BJ (cell line): ENCODE measurements around the gene TNFAIP2. TPM values are rescaled to one million over a fixed set of nuclear protein-coding genes. Genes with fewer than 3 reads are reported as not detected.
"Not testable (repeated sequence)": the region's sequence is repeated elsewhere in the genome, so short reads cannot be mapped to it uniquely, and the experiment has no call there.

Source experiments
- CTCF ChIA-PET: fragments of 350-600 bp; formaldehyde crosslinking; extraction: SDS; loops from one replicate; lab custom pipeline; 2021; ENCODE audit warnings: antibody characterized with exemption, inconsistent platforms; lab: Yijun Ruan, JAX
- POLR2A ChIA-PET: fragments of 300-600 bp; sonication (Branson Sonifier 250); formaldehyde crosslinking; extraction: SDS; loops from one replicate; lab custom pipeline; 2021; ENCODE audit warnings: antibody characterized with exemption; lab: Charles Lee
- DNase-seq: peaks from one replicate; pipeline ENCODE4 v3.0.0-alpha.2; 2011; ENCODE audit warnings: low read depth
- H3K27me3 ChIP-seq: 2 replicates; pipeline ENCODE4 v1.6.0; 2011; ENCODE audit warnings: low read length; ENCODE audit not compliant: control insufficient read depth, insufficient read depth
- H3K36me3 ChIP-seq: 2 replicates; pipeline ENCODE4 v1.5.1; 2011; ENCODE audit warnings: low read length; ENCODE audit not compliant: control insufficient read depth, insufficient read depth
- H3K4me3 ChIP-seq: 2 replicates; pipeline ENCODE4 v1.5.1; 2011; ENCODE audit warnings: low read depth, mild to moderate bottlenecking, control low read depth, low read length
- CTCF ChIP-seq: IDR thresholded peaks from 2 replicates; pipeline ENCODE4 v1.5.1; 2011; ENCODE audit warnings: low read depth, mild to moderate bottlenecking, control low read depth, inconsistent platforms, low read length, moderate library complexity; ENCODE audit not compliant: insufficient read depth
- polyA plus RNA-seq: library from polyadenylated mRNA; depleted of rRNA; stranded (reverse); fragments of >200 nt; gene quantifications from 2 replicates; pipeline ENCODE4 v1.2.3, GENCODE V29; 2011

The TNFAIP2 gene
- polyA plus RNA-seq, 1 experiment, result 28.2 TPM

GRCh38 chr14:103115845-103116572 is 7.3 kb upstream of the TNFAIP2 start:
- H3K36me3 ChIP-seq, result no peaks in the 10 kb centered on the region
- ChIA-PET POLR2A (no interaction called here), CTCF (interaction anchor here (0.7 to 3.0 kb wide), 2 partner anchors 11 to 67 kb away, joined by 3 to 26 read pairs; no protein-coding TSS in a partner anchor)
- no peak for TF ChIP-seq CTCF
- DNase-seq, result no peak
- H3K27me3 ChIP-seq, result no peaks in the 10 kb centered on the region; the same call in 1 of the 2 replicates
- no peak overlapping the region for H3K4me3 ChIP-seq

DNA sequence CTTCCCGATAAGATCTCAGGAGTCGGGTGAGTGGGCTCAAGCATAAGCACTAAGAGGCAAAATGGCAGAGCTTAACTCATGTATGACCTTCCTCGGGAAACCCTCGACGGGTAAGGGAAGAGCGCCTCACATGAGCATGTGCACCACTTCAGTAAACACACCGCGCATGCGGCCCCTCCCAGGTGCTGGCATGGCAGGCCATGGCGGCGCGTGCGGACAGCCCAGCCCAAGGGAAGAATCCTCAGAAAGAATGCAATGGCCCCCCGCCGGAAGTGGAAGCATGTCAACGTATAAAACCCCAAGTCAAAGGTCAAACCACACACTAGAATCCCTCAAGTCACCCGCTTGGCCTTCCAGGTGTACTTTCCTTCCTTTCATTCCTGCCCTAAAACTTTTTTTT is 6.6 kb upstream of the TNFAIP2 start:
- CTCF ChIA-PET, result interaction anchor here (3.0 kb wide), 1 partner anchor 12 kb away, joined by 26 read pairs; no protein-coding TSS in a partner anchor
- Histone ChIP-seq H3K27me3 (no peaks in the 10 kb centered on the region; the same call in 1 of the 2 replicates), H3K36me3 (no peaks in the 10 kb centered on the region), H3K4me3 (no peak overlapping the region)
- no peak for TF ChIP-seq CTCF
- no peak for DNase-seq
- POLR2A ChIA-PET, result no interaction called here

DNA sequence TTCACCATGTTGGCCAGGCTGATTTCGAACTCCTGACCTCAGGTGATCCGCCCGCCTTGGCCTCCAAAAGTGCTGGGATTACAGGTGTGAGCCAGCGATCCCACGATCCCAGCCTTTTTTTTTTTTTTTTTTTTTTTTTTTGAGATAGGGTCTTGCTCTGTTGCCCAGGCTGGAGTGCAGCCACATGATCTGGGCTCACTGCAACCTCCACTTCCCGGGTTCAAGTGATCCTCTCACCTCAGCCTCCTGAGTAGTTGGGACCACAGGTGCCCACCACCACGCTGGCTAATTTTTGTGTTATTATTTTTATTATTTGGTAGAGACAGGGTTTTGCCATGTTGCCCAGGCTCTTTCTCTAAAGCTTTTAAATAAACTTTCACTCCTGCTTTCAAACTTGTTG is 5.8 kb upstream of the TNFAIP2 start:
- CTCF ChIA-PET, result interaction anchor here (1.0 to 2.5 kb wide), 3 partner anchors 8 to 12 kb away, joined by 3 to 9 read pairs (median 3); no protein-coding TSS in a partner anchor

DNA sequence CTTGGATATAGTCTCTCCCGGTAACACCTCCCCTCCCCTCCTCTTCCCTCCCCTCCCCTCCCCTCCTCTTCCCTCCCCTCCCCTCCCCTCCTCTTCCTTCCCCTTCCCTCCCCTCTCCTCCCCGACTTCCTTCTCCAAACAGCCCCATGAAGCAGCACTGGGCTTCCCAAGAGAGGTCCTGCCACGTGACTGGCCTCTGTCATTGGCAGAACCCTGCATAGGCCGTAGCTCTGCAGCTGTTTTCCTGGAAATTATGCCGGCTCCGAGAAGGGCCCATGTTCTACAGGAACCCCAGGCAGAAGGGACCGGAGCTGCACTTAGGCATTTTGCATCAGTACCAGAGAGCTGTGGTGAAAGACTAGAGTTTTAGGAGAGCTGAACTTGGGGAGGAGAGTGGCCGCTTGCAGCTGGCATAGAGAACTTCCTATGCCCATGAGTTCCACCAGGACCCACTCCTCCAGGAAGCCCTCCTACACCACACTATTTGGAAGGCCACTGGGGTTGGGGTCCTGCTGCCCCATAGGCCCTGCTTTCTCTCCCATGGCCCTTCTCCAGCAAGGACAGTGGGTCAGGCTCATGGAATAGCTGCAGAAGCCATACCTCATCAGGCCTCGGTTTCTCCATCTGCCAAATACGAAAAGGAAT is 5.1 kb upstream of the TNFAIP2 start:
- H3K4me3 ChIP-seq, result no peak overlapping the region
- TF ChIP-seq CTCF, result no peak
- no peaks in the 10 kb centered on the region for H3K36me3 ChIP-seq
- CTCF ChIA-PET, result interaction anchor here (0.5 to 2.5 kb wide), 5 partner anchors 8 to 925 kb away, joined by 3 to 9 read pairs (median 3); no protein-coding TSS in a partner anchor
- no peaks in the 10 kb centered on the region; the same call in 1 of the 2 replicates for H3K27me3 ChIP-seq
- POLR2A ChIA-PET, result no interaction called here
- DNase-seq, result no peak

More for the DNA sequence above, 5.8 kb upstream of the TNFAIP2 start:
- H3K36me3 ChIP-seq, DNase-seq, H3K27me3 ChIP-seq, H3K4me3 ChIP-seq, POLR2A ChIA-PET: not testable (repeated sequence)

- CTCF ChIA-PET, result interaction anchor here (0.5 to 2.5 kb wide), 4 partner anchors 9 to 926 kb away, joined by 3 to 9 read pairs (median 3); no protein-coding TSS in a partner anchor
- Histone ChIP-seq H3K36me3 (no peaks in the 10 kb centered on the region), H3K27me3 (no peaks in the 10 kb centered on the region; the same call in 1 of the 2 replicates), H3K4me3 (no peak overlapping the region)
- no peak for DNase-seq
- POLR2A ChIA-PET, result no interaction called here
- no peak for TF ChIP-seq CTCF
Measured at GRCh38 chr14:103118663-103119404, 4.4 kb upstream of the TNFAIP2 start.

DNA sequence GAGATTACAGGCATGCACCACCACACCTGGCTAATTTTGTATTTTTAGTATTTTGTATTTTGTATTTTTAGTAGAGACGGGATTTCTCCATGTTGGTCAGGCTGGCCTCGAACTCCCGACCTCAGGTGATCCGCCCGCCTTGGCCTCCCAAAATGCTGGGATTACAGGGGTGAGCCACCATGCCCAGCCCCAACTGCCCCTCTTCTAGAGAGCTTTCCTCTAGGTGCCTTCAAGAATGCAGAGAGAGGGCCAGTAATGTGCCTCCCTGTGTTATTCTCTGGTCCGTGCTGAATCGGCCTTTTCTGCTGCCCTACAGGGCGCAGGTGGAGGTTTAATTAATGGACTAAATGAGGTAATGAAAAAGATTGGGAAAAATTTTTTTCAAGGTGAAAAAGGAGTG is 3.7 kb upstream of the TNFAIP2 start:
- POLR2A ChIA-PET, DNase-seq, H3K27me3 ChIP-seq, H3K36me3 ChIP-seq, H3K4me3 ChIP-seq: not testable (repeated sequence)
- CTCF ChIA-PET, result interaction anchor here (2.5 kb wide), 1 partner anchor 14 kb away, joined by 9 read pairs; no protein-coding TSS in a partner anchor
